SK-N-SH (cell line): ENCODE data around the gene FGFBP1. TPM values are rescaled to one million over a fixed set of nuclear protein-coding genes. Genes with fewer than 3 reads are reported as not detected.

ENCODE experiments used
- CTCF ChIA-PET: fragments of 300-600, 350-600 bp; formaldehyde crosslinking; extraction: SDS; loops from one replicate; lab custom pipeline; 2021; lab: Yijun Ruan, JAX
- POLR2A ChIA-PET: fragments of 350-600 bp; sonication (Branson Sonifier 250); formaldehyde crosslinking; extraction: SDS; loops from one replicate; lab custom pipeline; 2020; ENCODE audit warnings: antibody characterized with exemption, inconsistent platforms; lab: Yijun Ruan, JAX
- DNase-seq: peaks from one replicate; pipeline ENCODE4 v3.0.0; 2012
- H2AFZ ChIP-seq: fragments of 200-600 bp; sonication (generic); 2 replicates; pipeline ENCODE4 v1.8.1; 2016; ENCODE audit warnings: antibody characterized with exemption, mild to moderate bottlenecking, low read depth
- H3F3A ChIP-seq: fragments of 200-600 bp; sonication (generic); replicated peaks from 2 replicates; pipeline ENCODE3; 2016; ENCODE audit warnings: antibody characterized with exemption, mild to moderate bottlenecking; ENCODE audit not compliant: insufficient read depth
- H3K27ac ChIP-seq, 2 experiments: fragments of 200-500 bp in 1 of 2; fragments of 200-600 bp in 1 of 2; sonication (Bioruptor generic) in 1 of 2; sonication (generic), shearing (Covaris generic) in 1 of 2; 2 replicates each; pipeline versions ENCODE4 v1.5.1 to v1.6.1; 2014 to 2016; ENCODE audit warnings: low read depth in 2 of 2, inconsistent platforms in 1 of 2, low read length in 1 of 2, mild to moderate bottlenecking in 1 of 2, mixed read lengths in 1 of 2
- H3K27me3 ChIP-seq: fragments of 200-600 bp; sonication (generic), shearing (Covaris generic); 2 replicates; pipeline ENCODE4 v1.6.1; 2016; ENCODE audit warnings: mixed run types; ENCODE audit not compliant: insufficient read depth
- H3K36me3 ChIP-seq, 2 experiments: fragments of 200-500 bp in 1 of 2; fragments of 200-600 bp in 1 of 2; sonication (Bioruptor generic) in 1 of 2; sonication (generic) in 1 of 2; replicated peaks in 1 of 2; 2 replicates each; pipeline versions ENCODE3 to v1.5.1; 2014 to 2016; ENCODE audit warnings: low read length in 1 of 2, mild to moderate bottlenecking in 1 of 2; ENCODE audit not compliant: insufficient read depth in 2 of 2, control insufficient read depth in 1 of 2
- H3K4me1 ChIP-seq, 2 experiments: fragments of 200-500 bp in 1 of 2; fragments of 200-600 bp in 1 of 2; sonication (Bioruptor generic) in 1 of 2; sonication (generic), shearing (Covaris generic) in 1 of 2; 2 replicates each; pipeline versions ENCODE4 v1.5.1 to v1.6.1; 2014 to 2016; ENCODE audit warnings: low read depth in 1 of 2, low read length in 1 of 2, mixed run types in 1 of 2; ENCODE audit not compliant: insufficient read depth in 2 of 2, control insufficient read depth in 1 of 2
- H3K4me2 ChIP-seq: fragments of 200-600 bp; sonication (generic), shearing (Covaris generic); 2 replicates; pipeline ENCODE4 v1.6.1; 2017; ENCODE audit warnings: mixed run types
- H3K4me3 ChIP-seq, 2 experiments: fragments of 200-500 bp in 1 of 2; fragments of 200-600 bp in 1 of 2; sonication (Bioruptor generic) in 1 of 2; sonication (generic), shearing (Covaris generic) in 1 of 2; 2 replicates each; pipeline versions ENCODE4 v1.5.1 to v1.8.1; 2014 to 2016; ENCODE audit warnings: low read depth in 2 of 2, inconsistent platforms in 1 of 2, low read length in 1 of 2, mild to moderate bottlenecking in 1 of 2, mixed read lengths in 1 of 2, moderate library complexity in 1 of 2
- H3K79me2 ChIP-seq: fragments of 200-600 bp; sonication (generic); 2 replicates; pipeline ENCODE4 v1.8.1; 2017; ENCODE audit warnings: mild to moderate bottlenecking; ENCODE audit not compliant: insufficient read depth
- H3K9ac ChIP-seq: fragments of 200-600 bp; sonication (generic); 2 replicates; pipeline ENCODE4 v1.6.1; 2017; ENCODE audit warnings: mixed run types
- H3K9me2 ChIP-seq: fragments of 200-600 bp; sonication (generic); 2 replicates; pipeline ENCODE4 v1.6.1; 2017; ENCODE audit warnings: mixed run types
- H3K9me3 ChIP-seq: fragments of 200-600 bp; sonication (generic); 2 replicates; pipeline ENCODE4 v1.6.1; 2017; ENCODE audit warnings: mixed run types, mild to moderate bottlenecking, moderate library complexity
- H4K20me1 ChIP-seq: fragments of 200-600 bp; sonication (generic); 2 replicates; pipeline ENCODE4 v1.6.1; 2017; ENCODE audit warnings: mild to moderate bottlenecking, mixed run types; ENCODE audit not compliant: insufficient read depth
- CHD2 ChIP-seq: fragments of 150-350 bp; IDR thresholded peaks from 2 replicates; pipeline ENCODE4 v1.6.1; 2018; ENCODE audit warnings: low read length; ENCODE audit not compliant: partially characterized antibody
- ELF1 ChIP-seq: IDR thresholded peaks from 2 replicates; pipeline ENCODE4 v1.4.0; 2012
- EP300 ChIP-seq, 2 experiments: IDR thresholded peaks; 2 replicates each; pipeline versions ENCODE4 v1.4.0 to v1.6.1; 2012; ENCODE audit warnings: borderline replicate concordance in 1 of 2, low read depth in 1 of 2, low read length in 1 of 2
- FOSL2 ChIP-seq: IDR thresholded peaks from 2 replicates; pipeline ENCODE4 v1.4.0; 2012; ENCODE audit warnings: low read depth, mild to moderate bottlenecking, moderate library complexity, borderline replicate concordance
- FOXJ3 ChIP-seq: sonication (generic); formaldehyde crosslinking; IDR thresholded peaks from 2 replicates; pipeline ENCODE4 v1.5.1; 2020; ENCODE audit warnings: mild to moderate bottlenecking, missing genetic modification reagents
- JUND ChIP-seq: IDR thresholded peaks from 2 replicates; pipeline ENCODE4 v1.4.0; 2012
- MEF2A ChIP-seq: IDR thresholded peaks from 2 replicates; pipeline ENCODE4 v1.4.0; 2012; ENCODE audit warnings: low read depth, borderline replicate concordance
- MXI1 ChIP-seq: IDR thresholded peaks from 2 replicates; pipeline ENCODE4 v1.6.1; 2012; ENCODE audit warnings: mild to moderate bottlenecking, low read depth, low read length, improper control_type of control experiment
- NFIC ChIP-seq: IDR thresholded peaks from 2 replicates; pipeline ENCODE4 v1.4.0; 2012; ENCODE audit warnings: borderline replicate concordance
- POLR2AphosphoS5 ChIP-seq: IDR thresholded peaks from 2 replicates; pipeline ENCODE4 v1.6.1; 2012; ENCODE audit warnings: low read depth, low read length
- RCOR1 ChIP-seq: fragments of 150-350 bp; IDR thresholded peaks from 2 replicates; pipeline ENCODE4 v1.6.1; 2017; ENCODE audit warnings: antibody characterized with exemption, low read length
- RFX5 ChIP-seq: IDR thresholded peaks from 2 replicates; pipeline ENCODE4 v1.6.1; 2012; ENCODE audit warnings: mild to moderate bottlenecking, improper control_type of control experiment, low read length
- RXRA ChIP-seq: IDR thresholded peaks from 2 replicates; pipeline ENCODE4 v1.4.0; 2012; ENCODE audit warnings: low read depth, mild to moderate bottlenecking, borderline replicate concordance
- TCF12 ChIP-seq: IDR thresholded peaks from 2 replicates; pipeline ENCODE4 v1.4.0; 2012
- TEAD4 ChIP-seq: IDR thresholded peaks from 2 replicates; pipeline ENCODE4 v1.4.0; 2012; ENCODE audit warnings: mild to moderate bottlenecking, borderline replicate concordance; ENCODE audit not compliant: insufficient read depth
- YY1 ChIP-seq: IDR thresholded peaks from 2 replicates; pipeline ENCODE4 v1.4.0; 2012; ENCODE audit warnings: low read depth, mild to moderate bottlenecking
- WGBS: methylation state at CpG from one replicate; pipeline ENCODE4 v1.1.6; 2017; ENCODE audit warnings: low lambda C conversion rate; 5-methylcytosine and 5-hydroxymethylcytosine counted together
- polyA plus RNA-seq, 3 experiments: library from polyadenylated mRNA; depleted of rRNA; stranded (reverse); fragments of >200 nt; gene quantifications; 2 replicates each; pipeline ENCODE4 v1.2.3, GENCODE V29; 2012
- TF ChIP-seq, protein P1 (sequence below): IDR thresholded peaks from 2 replicates; pipeline ENCODE4 v1.4.0; 2012; ENCODE audit warnings: low read depth
- TF ChIP-seq, protein P2 (sequence below): IDR thresholded peaks from 2 replicates; pipeline ENCODE4 v1.6.1; 2012; ENCODE audit warnings: mild to moderate bottlenecking, low read depth, low read length, moderate library complexity
- TF ChIP-seq, protein P3 (sequence below): fragments of 150-350 bp; IDR thresholded peaks from 2 replicates; pipeline ENCODE4 v1.6.1; 2017; ENCODE audit warnings: antibody characterized with exemption, low read length, low read depth, borderline replicate concordance
- TF ChIP-seq, protein P4 (sequence below): IDR thresholded peaks from 2 replicates; pipeline ENCODE4 v1.4.0; 2012; ENCODE audit warnings: low read depth, borderline replicate concordance
- TF ChIP-seq, protein P5 (sequence below): IDR thresholded peaks from 2 replicates; pipeline ENCODE4; 2012

The FGFBP1 gene
- polyA plus RNA-seq, 1 of the 3 experiments (the other 2 are of a cell fraction): 0.13 TPM

DNA sequence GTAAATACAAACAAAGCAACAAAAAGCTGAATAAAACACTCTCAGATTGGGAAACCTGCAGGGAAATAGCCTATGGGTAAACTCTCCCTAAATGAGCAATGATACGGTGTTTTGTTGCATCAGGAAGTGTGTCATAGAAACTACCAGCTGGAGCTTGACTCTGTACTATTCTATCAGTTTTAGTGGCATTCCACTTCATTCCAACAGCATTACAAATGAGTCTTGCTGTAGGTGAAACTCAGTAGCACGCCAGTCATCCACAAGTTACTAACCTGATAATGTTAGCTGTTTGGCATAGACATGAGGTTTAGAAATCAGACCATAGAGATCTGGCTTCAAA, 24.9 kb downstream of the FGFBP1 start:
- ChIA-PET CTCF (interaction anchor here (1.0 to 1.9 kb wide), 3 partner anchors 31 to 109 kb away, joined by 3 to 8 read pairs (median 3); no protein-coding TSS in a partner anchor), POLR2A (no interaction called here)
- Histone ChIP-seq H3K27me3 (no peaks in the 10 kb centered on the region), H3K79me2 (no peaks in the 10 kb centered on the region), H2AFZ (no peak overlapping the region), H3K4me3 (no peak overlapping the region), H3K4me2 (peak overlapping the region; percentile 14; the same call in 1 of the 2 replicates), H3K27ac (peak overlapping the region in 1 of 2 experiments; percentile 56; a peak in 2 of 4 replicates), H3K9me3 (no peaks in the 10 kb centered on the region), H3K4me1 (peaks cover 0 to 6% of the 10 kb centered on the region in 2 experiments; a peak in 2 of 4 replicates), H3K36me3 (no peaks in the 10 kb centered on the region), H3F3A (peaks cover 3% of the 10 kb centered on the region), H4K20me1 (no peaks in the 10 kb centered on the region), H3K9me2 (no peaks in the 10 kb centered on the region), H3K9ac (no peak overlapping the region; the same call in 1 of the 2 replicates)
- 8% methylated on average over 2 of the region's 2 CpGs for WGBS
- DNase-seq: no peak
- TF ChIP-seq, protein P1, sequence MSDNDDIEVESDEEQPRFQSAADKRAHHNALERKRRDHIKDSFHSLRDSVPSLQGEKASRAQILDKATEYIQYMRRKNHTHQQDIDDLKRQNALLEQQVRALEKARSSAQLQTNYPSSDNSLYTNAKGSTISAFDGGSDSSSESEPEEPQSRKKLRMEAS: peak; percentile 36; the same call in 1 of the 2 replicates
- TF ChIP-seq EP300 (IDR thresholded peaks at IDR 0.05; ENCODE audit: borderline replicate concordance in 1 of 2, low read depth in 1 of 2, low read length in 1 of 2) (peak in 1 of 2 experiments; percentile 73; a peak in 1 of 4 replicates), FOSL2 (peak; percentile 74), TCF12 (peak; percentile 89), YY1 (no peak), TEAD4 (0 out of 2 replicates have a peak, but pooled peaks have one; percentile 43), FOXJ3 (no peak), RFX5 (no peak), JUND (peak; percentile 77), CHD2 (no peak), POLR2AphosphoS5 (peak; percentile 36; the same call in 1 of the 2 replicates), MEF2A (no peak), NFIC (peak; percentile 54; the same call in 1 of the 2 replicates), ELF1 (peak; percentile 42; the same call in 1 of the 2 replicates), RCOR1 (no peak), MXI1 (no peak), RXRA (peak; percentile 74; the same call in 1 of the 2 replicates)
- TF ChIP-seq, protein P2, sequence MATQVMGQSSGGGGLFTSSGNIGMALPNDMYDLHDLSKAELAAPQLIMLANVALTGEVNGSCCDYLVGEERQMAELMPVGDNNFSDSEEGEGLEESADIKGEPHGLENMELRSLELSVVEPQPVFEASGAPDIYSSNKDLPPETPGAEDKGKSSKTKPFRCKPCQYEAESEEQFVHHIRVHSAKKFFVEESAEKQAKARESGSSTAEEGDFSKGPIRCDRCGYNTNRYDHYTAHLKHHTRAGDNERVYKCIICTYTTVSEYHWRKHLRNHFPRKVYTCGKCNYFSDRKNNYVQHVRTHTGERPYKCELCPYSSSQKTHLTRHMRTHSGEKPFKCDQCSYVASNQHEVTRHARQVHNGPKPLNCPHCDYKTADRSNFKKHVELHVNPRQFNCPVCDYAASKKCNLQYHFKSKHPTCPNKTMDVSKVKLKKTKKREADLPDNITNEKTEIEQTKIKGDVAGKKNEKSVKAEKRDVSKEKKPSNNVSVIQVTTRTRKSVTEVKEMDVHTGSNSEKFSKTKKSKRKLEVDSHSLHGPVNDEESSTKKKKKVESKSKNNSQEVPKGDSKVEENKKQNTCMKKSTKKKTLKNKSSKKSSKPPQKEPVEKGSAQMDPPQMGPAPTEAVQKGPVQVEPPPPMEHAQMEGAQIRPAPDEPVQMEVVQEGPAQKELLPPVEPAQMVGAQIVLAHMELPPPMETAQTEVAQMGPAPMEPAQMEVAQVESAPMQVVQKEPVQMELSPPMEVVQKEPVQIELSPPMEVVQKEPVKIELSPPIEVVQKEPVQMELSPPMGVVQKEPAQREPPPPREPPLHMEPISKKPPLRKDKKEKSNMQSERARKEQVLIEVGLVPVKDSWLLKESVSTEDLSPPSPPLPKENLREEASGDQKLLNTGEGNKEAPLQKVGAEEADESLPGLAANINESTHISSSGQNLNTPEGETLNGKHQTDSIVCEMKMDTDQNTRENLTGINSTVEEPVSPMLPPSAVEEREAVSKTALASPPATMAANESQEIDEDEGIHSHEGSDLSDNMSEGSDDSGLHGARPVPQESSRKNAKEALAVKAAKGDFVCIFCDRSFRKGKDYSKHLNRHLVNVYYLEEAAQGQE: no peak
- TF ChIP-seq, protein P3, sequence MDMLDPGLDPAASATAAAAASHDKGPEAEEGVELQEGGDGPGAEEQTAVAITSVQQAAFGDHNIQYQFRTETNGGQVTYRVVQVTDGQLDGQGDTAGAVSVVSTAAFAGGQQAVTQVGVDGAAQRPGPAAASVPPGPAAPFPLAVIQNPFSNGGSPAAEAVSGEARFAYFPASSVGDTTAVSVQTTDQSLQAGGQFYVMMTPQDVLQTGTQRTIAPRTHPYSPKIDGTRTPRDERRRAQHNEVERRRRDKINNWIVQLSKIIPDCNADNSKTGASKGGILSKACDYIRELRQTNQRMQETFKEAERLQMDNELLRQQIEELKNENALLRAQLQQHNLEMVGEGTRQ: no peak
- TF ChIP-seq, protein P4, sequence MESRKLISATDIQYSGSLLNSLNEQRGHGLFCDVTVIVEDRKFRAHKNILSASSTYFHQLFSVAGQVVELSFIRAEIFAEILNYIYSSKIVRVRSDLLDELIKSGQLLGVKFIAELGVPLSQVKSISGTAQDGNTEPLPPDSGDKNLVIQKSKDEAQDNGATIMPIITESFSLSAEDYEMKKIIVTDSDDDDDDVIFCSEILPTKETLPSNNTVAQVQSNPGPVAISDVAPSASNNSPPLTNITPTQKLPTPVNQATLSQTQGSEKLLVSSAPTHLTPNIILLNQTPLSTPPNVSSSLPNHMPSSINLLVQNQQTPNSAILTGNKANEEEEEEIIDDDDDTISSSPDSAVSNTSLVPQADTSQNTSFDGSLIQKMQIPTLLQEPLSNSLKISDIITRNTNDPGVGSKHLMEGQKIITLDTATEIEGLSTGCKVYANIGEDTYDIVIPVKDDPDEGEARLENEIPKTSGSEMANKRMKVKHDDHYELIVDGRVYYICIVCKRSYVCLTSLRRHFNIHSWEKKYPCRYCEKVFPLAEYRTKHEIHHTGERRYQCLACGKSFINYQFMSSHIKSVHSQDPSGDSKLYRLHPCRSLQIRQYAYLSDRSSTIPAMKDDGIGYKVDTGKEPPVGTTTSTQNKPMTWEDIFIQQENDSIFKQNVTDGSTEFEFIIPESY: no peak
- TF ChIP-seq, protein P5, sequence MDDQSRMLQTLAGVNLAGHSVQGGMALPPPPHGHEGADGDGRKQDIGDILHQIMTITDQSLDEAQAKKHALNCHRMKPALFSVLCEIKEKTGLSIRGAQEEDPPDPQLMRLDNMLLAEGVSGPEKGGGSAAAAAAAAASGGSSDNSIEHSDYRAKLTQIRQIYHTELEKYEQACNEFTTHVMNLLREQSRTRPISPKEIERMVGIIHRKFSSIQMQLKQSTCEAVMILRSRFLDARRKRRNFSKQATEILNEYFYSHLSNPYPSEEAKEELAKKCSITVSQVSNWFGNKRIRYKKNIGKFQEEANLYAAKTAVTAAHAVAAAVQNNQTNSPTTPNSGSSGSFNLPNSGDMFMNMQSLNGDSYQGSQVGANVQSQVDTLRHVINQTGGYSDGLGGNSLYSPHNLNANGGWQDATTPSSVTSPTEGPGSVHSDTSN: peak; percentile 90
